Measurements from ENCODE around the gene LRRD1.

Gene LRRD1

DNA sequence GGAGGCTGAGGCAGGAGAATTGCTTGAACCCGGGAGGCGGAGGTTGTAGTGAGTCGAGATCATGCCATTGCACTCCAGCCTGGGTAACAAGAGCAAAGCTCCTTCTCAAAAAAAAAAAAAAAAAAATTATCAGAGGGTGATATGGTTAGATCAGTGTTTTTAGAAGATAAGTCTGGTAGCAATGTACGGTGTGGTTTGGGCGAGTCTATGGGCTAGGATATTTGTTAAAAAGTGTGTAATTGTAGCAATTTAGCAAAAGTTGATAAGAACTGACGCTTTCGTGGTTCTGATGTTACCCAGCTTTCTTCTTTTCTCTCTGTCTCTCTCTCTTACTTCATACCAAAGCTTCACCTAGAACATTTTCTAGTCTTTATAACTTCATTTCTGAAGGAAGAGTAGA is 37.8 kb downstream of the LRRD1 start:
- Histone ChIP-seq H3K9ac (ENCODE audit: low read length) (no peak overlapping the region), H3K4me1 (ENCODE audit: control insufficient read depth, insufficient read depth, low read length) (no peaks in the 10 kb centered on the region), H3K4me3 (ENCODE audit: low read depth, low read length) (no peak overlapping the region), H3K27ac (ENCODE audit: low read depth, low read length) (no peak overlapping the region), H3K36me3 (ENCODE audit: control insufficient read depth, insufficient read depth, low read length) (no peaks in the 10 kb centered on the region), H3K9me3 (ENCODE audit: control insufficient read depth, insufficient read depth, low read depth, low read length) (peaks cover 3% of the 10 kb centered on the region; the same call in 1 of the 2 replicates), H3K27me3 (ENCODE audit: control insufficient read depth, insufficient read depth, low read length) (no peaks in the 10 kb centered on the region)

DNA sequence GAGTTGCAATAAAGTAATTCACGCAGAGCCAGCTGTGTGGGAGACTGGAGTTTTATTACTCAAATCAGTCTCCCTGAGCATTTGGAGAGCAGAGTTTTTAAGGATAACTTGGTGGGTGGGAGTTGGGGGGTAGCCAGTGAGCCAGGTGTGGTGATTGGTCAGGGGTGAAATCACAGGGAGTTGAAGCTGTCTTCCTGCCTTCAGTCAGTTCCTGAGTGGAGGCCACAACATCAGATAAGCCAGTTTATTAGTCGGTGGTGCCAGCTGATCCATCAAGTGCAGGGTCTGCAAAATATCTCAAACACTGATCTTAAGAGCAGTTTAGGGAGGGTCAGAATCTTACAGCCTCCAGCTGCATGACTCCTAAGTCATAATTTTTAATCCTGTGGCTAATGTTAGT is 41.4 kb downstream of the LRRD1 start:
- no peak overlapping the region for H3K27ac ChIP-seq (ENCODE audit: low read depth, low read length)

DNA sequence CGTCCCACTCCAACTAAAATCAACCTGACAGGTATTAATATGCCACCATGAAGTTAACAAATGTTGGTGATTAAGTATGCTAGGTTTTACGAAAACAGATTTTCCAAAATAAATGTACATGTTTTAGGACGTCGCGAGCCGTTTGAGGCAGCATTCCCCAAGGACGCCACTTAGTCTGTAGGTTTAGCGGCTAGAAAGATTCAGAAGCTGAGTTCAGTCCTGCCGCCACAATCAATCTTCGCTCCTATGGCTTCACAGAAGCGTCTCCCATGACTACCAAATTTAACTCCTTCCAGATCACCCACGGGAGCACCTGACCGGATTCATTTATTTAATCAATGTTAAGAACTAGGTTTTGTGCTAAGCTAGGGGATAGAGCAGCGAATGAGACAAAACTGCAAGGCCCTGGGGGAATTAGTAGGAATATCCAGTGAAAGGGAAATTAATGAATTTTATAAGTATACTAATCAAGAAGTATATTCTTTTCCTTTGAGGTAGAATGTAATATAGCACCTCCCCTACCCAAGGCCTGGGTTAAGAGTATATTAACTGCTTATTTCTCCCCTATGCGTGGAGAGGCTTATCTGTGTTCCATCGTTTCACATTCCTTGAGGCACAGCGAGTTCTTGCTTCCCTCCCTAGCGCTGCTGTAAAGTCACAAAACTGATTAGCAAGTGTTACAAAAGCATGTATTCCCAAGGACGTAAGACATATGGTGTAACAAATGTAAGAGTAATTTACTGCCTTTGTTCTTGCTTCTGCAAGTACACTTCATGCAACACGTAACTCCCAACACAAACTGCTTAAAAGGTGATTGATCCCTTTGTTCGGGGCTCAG is 43.7 kb downstream of the LRRD1 start:
- Histone ChIP-seq H3K9me3 (ENCODE audit: control insufficient read depth, insufficient read depth, low read depth, low read length) (peaks cover 3% of the 10 kb centered on the region; the same call in 1 of the 2 replicates), H3K9ac (ENCODE audit: low read length) (peak overlapping the region; percentile 96), H3K27ac (ENCODE audit: low read depth, low read length) (peak overlapping the region; percentile 94), H3K36me3 (ENCODE audit: control insufficient read depth, insufficient read depth, low read length) (peaks cover 14% of the 10 kb centered on the region), H3K4me1 (ENCODE audit: control insufficient read depth, insufficient read depth, low read length) (no peaks in the 10 kb centered on the region; the same call in 1 of the 2 replicates), H3K27me3 (ENCODE audit: control insufficient read depth, insufficient read depth, low read length) (no peaks in the 10 kb centered on the region), H3K4me3 (ENCODE audit: low read depth, low read length) (peak overlapping the region; percentile 94)

More for the DNA sequence above, 41.4 kb downstream of the LRRD1 start:
- Histone ChIP-seq H3K36me3 (ENCODE audit: control insufficient read depth, insufficient read depth, low read length) (no peaks in the 10 kb centered on the region), H3K27me3 (ENCODE audit: control insufficient read depth, insufficient read depth, low read length) (no peaks in the 10 kb centered on the region), H3K4me3 (ENCODE audit: low read depth, low read length) (no peak overlapping the region), H3K4me1 (ENCODE audit: control insufficient read depth, insufficient read depth, low read length) (no peaks in the 10 kb centered on the region; the same call in 1 of the 2 replicates), H3K9ac (ENCODE audit: low read length) (no peak overlapping the region), H3K9me3 (ENCODE audit: control insufficient read depth, insufficient read depth, low read depth, low read length) (peaks cover 3% of the 10 kb centered on the region; the same call in 1 of the 2 replicates)

DNA sequence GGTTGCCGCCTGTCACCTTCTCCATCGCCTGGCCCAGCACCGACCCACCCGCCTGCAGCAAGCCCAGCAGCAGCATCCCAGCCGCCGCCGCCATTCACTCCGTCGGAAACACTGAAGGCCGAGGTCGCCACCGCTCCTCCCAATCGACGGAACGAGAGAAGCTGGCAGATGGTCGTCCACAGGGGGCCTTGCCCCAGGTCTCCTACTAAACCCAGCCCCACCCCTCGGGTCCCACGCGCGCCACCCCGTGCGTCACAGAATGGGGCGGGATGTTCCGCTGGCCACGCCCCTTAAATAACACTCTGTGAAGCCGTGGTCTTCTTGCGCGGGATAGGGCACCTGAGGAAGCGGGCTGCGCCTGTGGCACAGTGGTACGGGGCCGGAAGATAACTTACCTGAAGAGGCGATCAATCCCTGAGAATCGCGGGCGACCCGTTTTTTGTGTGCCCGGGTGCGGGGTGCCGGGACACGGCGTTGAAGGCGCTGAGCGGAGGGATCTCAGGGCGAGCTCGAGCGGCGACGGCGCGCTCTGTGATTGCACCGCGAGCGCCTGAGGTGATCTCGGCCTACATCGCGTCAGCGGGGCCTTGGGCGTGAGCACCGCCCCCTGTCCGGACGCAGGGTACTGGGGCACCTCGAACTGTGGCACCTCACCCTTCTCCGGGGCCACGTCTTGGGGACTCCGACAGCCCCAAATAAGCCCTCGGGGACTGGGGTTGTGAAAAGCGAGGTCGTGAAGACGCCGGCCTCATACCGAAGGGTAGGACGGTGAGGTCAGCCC is 44.5 kb downstream of the LRRD1 start, which contains the start of gene CYP51A1:
CYP51A1 (minus strand) TSS at position 207 of the 781 bp plus-strand sequence; CDS start at position 94, 113 bp downstream.
- 0 out of 2 replicates have a peak, but pooled peaks cover 3% of the 10 kb centered on the region for H3K9me3 ChIP-seq (ENCODE audit: control insufficient read depth, insufficient read depth, low read depth, low read length)
- peaks cover 22% of the 10 kb centered on the region for H3K36me3 ChIP-seq (ENCODE audit: control insufficient read depth, insufficient read depth, low read length)
- H3K27ac ChIP-seq (ENCODE audit: low read depth, low read length) = peak within 1 kb of the TSS; percentile 94
- H3K4me1 ChIP-seq (ENCODE audit: control insufficient read depth, insufficient read depth, low read length) = no peaks in the 10 kb centered on the region; the same call in 1 of the 2 replicates
- H3K4me3 ChIP-seq (ENCODE audit: low read depth, low read length) = peak within 1 kb of the TSS; percentile 94
- no peaks in the 10 kb centered on the region for H3K27me3 ChIP-seq (ENCODE audit: control insufficient read depth, insufficient read depth, low read length)
- peak within 1 kb of the TSS; percentile 96 for H3K9ac ChIP-seq (ENCODE audit: low read length)

GRCh38 chr7:92133737-92134270 is 45.1 kb downstream of the LRRD1 start:
- H3K27me3 ChIP-seq (ENCODE audit: control insufficient read depth, insufficient read depth, low read length) = no peaks in the 10 kb centered on the region
- H3K27ac ChIP-seq (ENCODE audit: low read depth, low read length) = peak overlapping the region; percentile 94
- no peaks in the 10 kb centered on the region for H3K9me3 ChIP-seq (ENCODE audit: control insufficient read depth, insufficient read depth, low read depth, low read length)
- peak overlapping the region; percentile 96 for H3K9ac ChIP-seq (ENCODE audit: low read length)
- H3K4me1 ChIP-seq (ENCODE audit: control insufficient read depth, insufficient read depth, low read length) = no peaks in the 10 kb centered on the region; the same call in 1 of the 2 replicates
- peaks cover 29% of the 10 kb centered on the region for H3K36me3 ChIP-seq (ENCODE audit: control insufficient read depth, insufficient read depth, low read length)
- H3K4me3 ChIP-seq (ENCODE audit: low read depth, low read length) = peak overlapping the region; percentile 94

- peak overlapping the region; percentile 94 for H3K4me3 ChIP-seq (ENCODE audit: low read depth, low read length)
- H3K9me3 ChIP-seq (ENCODE audit: control insufficient read depth, insufficient read depth, low read depth, low read length) = no peaks in the 10 kb centered on the region
- no peak overlapping the region; the same call in 1 of the 2 replicates for H3K27ac ChIP-seq (ENCODE audit: low read depth, low read length)
- peaks cover 35% of the 10 kb centered on the region for H3K36me3 ChIP-seq (ENCODE audit: control insufficient read depth, insufficient read depth, low read length)
- H3K4me1 ChIP-seq (ENCODE audit: control insufficient read depth, insufficient read depth, low read length) = no peaks in the 10 kb centered on the region; the same call in 1 of the 2 replicates
- H3K9ac ChIP-seq (ENCODE audit: low read length) = peak overlapping the region; percentile 96
- no peaks in the 10 kb centered on the region for H3K27me3 ChIP-seq (ENCODE audit: control insufficient read depth, insufficient read depth, low read length)
These were observed 45.7 kb downstream of the LRRD1 start for GRCh38 chr7:92133133-92133736.

- peak overlapping the region; percentile 94; the same call in 1 of the 2 replicates for H3K4me3 ChIP-seq (ENCODE audit: low read depth, low read length)
These were observed 47.1 kb downstream of the LRRD1 start for GRCh38 chr7:92131764-92132330.

GRCh38 chr7:92131093-92131492 is 47.8 kb downstream of the LRRD1 start:
- H3K36me3 ChIP-seq (ENCODE audit: control insufficient read depth, insufficient read depth, low read length) = peaks cover 56% of the 10 kb centered on the region
- no peaks in the 10 kb centered on the region; the same call in 1 of the 2 replicates for H3K4me1 ChIP-seq (ENCODE audit: control insufficient read depth, insufficient read depth, low read length)
- H3K4me3 ChIP-seq (ENCODE audit: low read depth, low read length) = no peak overlapping the region; the same call in 1 of the 2 replicates
- no peak overlapping the region for H3K9ac ChIP-seq (ENCODE audit: low read length)
- no peaks in the 10 kb centered on the region for H3K27me3 ChIP-seq (ENCODE audit: control insufficient read depth, insufficient read depth, low read length)
- no peak overlapping the region for H3K27ac ChIP-seq (ENCODE audit: low read depth, low read length)
- H3K9me3 ChIP-seq (ENCODE audit: control insufficient read depth, insufficient read depth, low read depth, low read length) = no peaks in the 10 kb centered on the region

More at GRCh38 chr7:92131764-92132330, 47.1 kb downstream of the LRRD1 start:
- Histone ChIP-seq H3K9me3 (ENCODE audit: control insufficient read depth, insufficient read depth, low read depth, low read length) (no peaks in the 10 kb centered on the region), H3K36me3 (ENCODE audit: control insufficient read depth, insufficient read depth, low read length) (peaks cover 48% of the 10 kb centered on the region), H3K27me3 (ENCODE audit: control insufficient read depth, insufficient read depth, low read length) (no peaks in the 10 kb centered on the region), H3K4me1 (ENCODE audit: control insufficient read depth, insufficient read depth, low read length) (no peaks in the 10 kb centered on the region; the same call in 1 of the 2 replicates), H3K9ac (ENCODE audit: low read length) (no peak overlapping the region), H3K27ac (ENCODE audit: low read depth, low read length) (no peak overlapping the region)

GRCh38 chr7:92121681-92122080 is 57.3 kb downstream of the LRRD1 start:
- no peak overlapping the region for H3K27ac ChIP-seq (ENCODE audit: low read depth, low read length)
- H3K4me1 ChIP-seq (ENCODE audit: control insufficient read depth, insufficient read depth, low read length) = no peaks in the 10 kb centered on the region
- H3K36me3 ChIP-seq (ENCODE audit: control insufficient read depth, insufficient read depth, low read length) = peaks cover 92% of the 10 kb centered on the region
- no peaks in the 10 kb centered on the region for H3K9me3 ChIP-seq (ENCODE audit: control insufficient read depth, insufficient read depth, low read depth, low read length)
- H3K9ac ChIP-seq (ENCODE audit: low read length) = no peak overlapping the region
- H3K27me3 ChIP-seq (ENCODE audit: control insufficient read depth, insufficient read depth, low read length) = no peaks in the 10 kb centered on the region
- H3K4me3 ChIP-seq (ENCODE audit: low read depth, low read length) = no peak overlapping the region

GRCh38 chr7:92119213-92119759 is 59.7 kb downstream of the LRRD1 start:
- Histone ChIP-seq H3K27me3 (ENCODE audit: control insufficient read depth, insufficient read depth, low read length) (no peaks in the 10 kb centered on the region), H3K36me3 (ENCODE audit: control insufficient read depth, insufficient read depth, low read length) (peaks cover 92% of the 10 kb centered on the region), H3K9me3 (ENCODE audit: control insufficient read depth, insufficient read depth, low read depth, low read length) (no peaks in the 10 kb centered on the region), H3K4me3 (ENCODE audit: low read depth, low read length) (no peak overlapping the region), H3K27ac (ENCODE audit: low read depth, low read length) (no peak overlapping the region), H3K9ac (ENCODE audit: low read length) (no peak overlapping the region), H3K4me1 (ENCODE audit: control insufficient read depth, insufficient read depth, low read length) (no peaks in the 10 kb centered on the region)

All from HUES6 (cell line).